22Rv1 (cell line): ENCODE data around the gene ZNF423.

Experiments
- H3K27ac ChIP-seq: fragments of 450-650 bp; 2 replicates; pipeline ENCODE4 v1.5.1; 2017
- ZFX ChIP-seq: fragments of 450-650 bp; IDR thresholded peaks from 2 replicates; pipeline ENCODE4 v1.6.1; 2017; ENCODE audit warnings: antibody characterized with exemption, borderline replicate concordance
- TF ChIP-seq, protein P1 (sequence below): fragments of 450-650 bp; IDR thresholded peaks from 2 replicates; pipeline ENCODE4 v1.5.1; 2017; ENCODE audit warnings: mild to moderate bottlenecking

Gene ZNF423

DNA sequence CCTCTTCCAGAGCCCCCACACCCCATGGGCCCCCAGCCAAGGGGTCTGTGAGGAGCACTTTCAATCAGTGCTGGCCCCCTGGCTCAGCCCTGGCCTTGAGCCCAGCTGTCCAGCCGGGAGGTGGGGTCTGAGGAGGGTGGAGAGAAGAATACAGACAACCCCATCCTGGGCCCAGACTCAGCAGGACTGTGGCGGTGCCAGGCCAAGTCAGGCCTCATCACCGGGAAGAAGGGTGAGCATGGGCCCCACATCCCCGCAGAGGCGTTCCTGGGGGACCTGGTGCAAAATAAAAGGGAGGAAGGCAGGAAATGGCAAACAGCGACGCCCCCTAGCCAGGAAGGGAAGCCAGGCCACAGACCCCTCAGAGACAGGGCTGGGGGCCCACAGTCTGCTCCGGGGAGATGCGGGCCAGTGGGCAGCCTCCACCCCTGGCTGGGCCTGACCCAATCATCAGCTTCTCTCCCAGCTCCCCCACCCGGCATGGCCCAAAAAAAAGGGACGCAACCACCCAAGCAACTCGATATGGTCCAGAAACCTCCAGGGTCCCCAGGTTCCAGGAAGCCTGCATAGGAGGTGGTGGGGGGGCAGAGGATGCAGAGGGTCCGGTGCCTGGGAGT is 20.6 kb downstream of the ZNF423 start:
- TF ChIP-seq, protein P1, sequence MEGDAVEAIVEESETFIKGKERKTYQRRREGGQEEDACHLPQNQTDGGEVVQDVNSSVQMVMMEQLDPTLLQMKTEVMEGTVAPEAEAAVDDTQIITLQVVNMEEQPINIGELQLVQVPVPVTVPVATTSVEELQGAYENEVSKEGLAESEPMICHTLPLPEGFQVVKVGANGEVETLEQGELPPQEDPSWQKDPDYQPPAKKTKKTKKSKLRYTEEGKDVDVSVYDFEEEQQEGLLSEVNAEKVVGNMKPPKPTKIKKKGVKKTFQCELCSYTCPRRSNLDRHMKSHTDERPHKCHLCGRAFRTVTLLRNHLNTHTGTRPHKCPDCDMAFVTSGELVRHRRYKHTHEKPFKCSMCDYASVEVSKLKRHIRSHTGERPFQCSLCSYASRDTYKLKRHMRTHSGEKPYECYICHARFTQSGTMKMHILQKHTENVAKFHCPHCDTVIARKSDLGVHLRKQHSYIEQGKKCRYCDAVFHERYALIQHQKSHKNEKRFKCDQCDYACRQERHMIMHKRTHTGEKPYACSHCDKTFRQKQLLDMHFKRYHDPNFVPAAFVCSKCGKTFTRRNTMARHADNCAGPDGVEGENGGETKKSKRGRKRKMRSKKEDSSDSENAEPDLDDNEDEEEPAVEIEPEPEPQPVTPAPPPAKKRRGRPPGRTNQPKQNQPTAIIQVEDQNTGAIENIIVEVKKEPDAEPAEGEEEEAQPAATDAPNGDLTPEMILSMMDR = no peak
- no peak for TF ChIP-seq ZFX
- no peak overlapping the region for H3K27ac ChIP-seq

DNA sequence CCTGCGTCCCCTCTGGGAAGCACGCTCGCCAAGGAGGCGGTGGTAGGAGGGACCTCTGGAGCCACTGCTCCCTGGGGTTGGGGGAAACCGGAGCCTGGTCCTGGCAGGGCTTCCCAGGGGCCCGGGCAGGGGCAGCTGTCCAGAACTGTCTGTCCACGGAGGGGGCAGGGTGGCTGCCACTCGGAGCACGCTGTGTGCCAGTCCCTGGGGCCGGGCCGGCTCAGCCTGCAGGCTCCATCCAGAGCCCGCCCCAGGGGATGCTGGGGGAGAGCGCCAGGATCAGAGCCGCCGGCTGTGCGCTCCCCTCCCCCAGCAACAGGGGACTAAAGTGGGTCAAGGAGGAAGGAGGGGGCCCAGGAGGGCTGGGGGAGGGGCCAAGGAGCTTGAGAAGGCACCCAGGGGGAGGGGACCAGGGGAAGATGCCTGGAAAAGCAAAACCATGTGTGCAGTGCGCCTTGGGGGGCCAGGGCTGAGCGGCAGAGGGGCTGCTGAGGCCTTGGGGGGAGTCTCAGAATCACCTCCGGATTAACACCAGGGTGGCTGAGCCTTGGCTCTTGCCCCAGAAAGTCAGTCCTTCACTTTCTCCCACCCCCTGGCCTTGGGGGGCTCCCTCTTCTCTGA is 21.3 kb downstream of the ZNF423 start:
- TF ChIP-seq, protein P1 = no peak
- no peak for TF ChIP-seq ZFX
- H3K27ac ChIP-seq = no peak overlapping the region

DNA sequence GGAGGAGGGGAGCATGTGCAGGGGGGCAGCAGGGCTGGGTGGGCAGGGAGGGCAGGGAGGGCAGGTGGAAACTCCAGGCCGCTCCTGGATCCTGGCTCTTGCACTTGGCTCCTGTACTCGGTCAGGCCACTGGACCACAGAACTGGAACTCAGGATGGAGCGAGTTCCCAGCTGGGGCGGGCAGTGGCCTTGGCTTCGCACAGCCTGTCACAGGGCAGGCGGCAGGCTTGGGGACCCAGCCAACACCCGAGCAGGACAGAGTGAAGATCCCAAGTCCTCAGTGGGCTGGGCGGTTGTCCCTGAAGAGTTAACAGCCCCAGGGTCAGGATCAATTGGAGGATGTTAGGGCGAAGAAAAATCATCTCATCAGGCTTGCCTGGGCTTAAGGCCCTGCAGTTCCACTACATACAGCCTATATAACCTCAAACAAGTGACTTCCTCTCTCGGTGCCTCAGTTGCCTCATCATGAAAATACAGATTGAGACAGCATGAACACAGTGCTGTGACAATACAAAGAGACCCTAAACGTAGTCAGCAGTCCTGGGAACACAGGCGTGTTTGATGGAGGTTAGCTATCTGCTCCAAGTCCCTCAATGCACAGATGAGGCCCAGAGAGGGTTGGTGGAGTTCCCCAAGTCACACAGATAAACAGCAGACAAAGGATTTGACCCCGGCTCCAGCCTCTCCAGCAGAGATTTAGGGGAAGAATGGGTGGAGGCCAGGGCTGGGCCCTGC is 21.9 kb downstream of the ZNF423 start:
- no peak overlapping the region for H3K27ac ChIP-seq
- no peak for TF ChIP-seq ZFX
- TF ChIP-seq, protein P1 = no peak

DNA sequence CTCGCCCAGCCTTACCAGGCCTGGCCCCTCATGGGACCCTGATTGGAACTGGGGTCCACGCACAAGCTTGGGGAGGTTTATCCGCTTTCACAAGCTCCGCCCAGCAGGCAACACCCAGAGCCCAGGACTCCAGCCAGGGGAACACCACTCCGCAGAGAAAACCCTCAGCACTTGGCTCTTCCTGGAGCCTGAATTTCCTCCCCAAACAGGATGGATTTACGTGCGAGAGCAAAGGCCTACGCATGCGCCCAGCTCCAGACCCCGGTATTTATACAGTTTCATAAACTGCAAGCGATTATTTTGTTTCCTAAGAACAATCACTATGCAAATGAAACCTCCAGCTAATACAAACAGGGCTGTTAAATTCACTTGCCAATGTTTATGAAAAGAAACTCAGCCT is 22.8 kb downstream of the ZNF423 start:
- TF ChIP-seq, protein P1 = no peak
- TF ChIP-seq ZFX = no peak
- no peak overlapping the region for H3K27ac ChIP-seq

DNA sequence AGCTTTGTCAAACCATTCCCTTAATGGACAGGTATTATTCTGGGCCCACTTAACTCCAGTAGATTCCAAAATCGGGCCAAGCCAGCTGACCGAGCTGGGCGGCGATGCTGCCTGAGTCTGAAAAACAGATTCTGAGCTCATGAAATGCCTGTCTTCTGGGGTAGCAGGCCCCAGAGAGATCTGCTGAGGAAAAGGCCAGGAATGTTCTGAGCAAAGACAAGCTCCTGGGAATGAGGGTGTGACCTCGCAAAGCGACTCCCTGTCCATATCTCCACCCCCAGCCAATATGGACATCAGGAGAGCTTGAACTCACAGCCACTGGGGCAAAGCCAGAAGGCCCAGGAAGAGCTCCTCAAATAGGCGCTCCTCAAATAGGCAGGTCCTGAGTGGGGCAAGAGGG is 23.7 kb downstream of the ZNF423 start:
- TF ChIP-seq, protein P1 = no peak
- TF ChIP-seq ZFX = no peak
- no peak overlapping the region for H3K27ac ChIP-seq

DNA sequence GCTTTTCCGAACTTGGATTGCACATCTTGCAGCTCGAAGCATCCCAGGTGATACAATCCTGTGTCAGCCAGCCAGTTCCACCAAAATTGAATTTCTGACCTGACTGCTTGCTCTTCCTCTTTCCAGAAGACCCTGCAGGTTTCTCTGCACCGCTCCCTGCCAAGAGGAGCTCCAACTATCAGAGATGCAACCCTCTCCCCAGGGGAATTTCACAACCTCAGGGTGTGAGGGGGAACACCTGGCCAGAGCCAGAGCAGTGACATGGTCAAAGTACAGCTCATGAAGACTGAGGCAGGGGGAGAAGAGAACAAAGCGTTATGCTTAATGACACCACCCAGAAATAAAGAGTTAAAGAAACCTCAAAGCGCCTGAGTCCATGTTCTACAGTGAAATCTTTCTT is 25.0 kb downstream of the ZNF423 start:
- H3K27ac ChIP-seq = no peak overlapping the region
- no peak for TF ChIP-seq ZFX
- TF ChIP-seq, protein P1 = no peak
